NT2/D1 (cell line): ENCODE data around the gene SMPD4.
"Not testable (repeated sequence)": the region's sequence is repeated elsewhere in the genome, so short reads cannot be mapped to it uniquely, and the experiment has no call there.

Experiments
- SUZ12 ChIP-seq: IDR thresholded peaks from 2 replicates; pipeline ENCODE4 v1.6.1; 2011; ENCODE audit not compliant: insufficient read length, insufficient read depth; ENCODE audit errors: extremely low read depth
- YY1 ChIP-seq: IDR thresholded peaks from 2 replicates; pipeline ENCODE4 v1.6.1; 2011; ENCODE audit not compliant: insufficient read length, insufficient read depth
- ZNF274 ChIP-seq: IDR thresholded peaks from 2 replicates; pipeline ENCODE4 v1.6.1; 2011; ENCODE audit warnings: mild to moderate bottlenecking, low read depth, low read length

- not testable (repeated sequence) for TF ChIP-seq YY1, ZNF274, SUZ12
These were observed 21.7 kb upstream of the SMPD4 start for GRCh38 chr2:130203150-130203549.
